ENCODE data around the gene GAPVD1.

The GAPVD1 gene

GRCh38 chr9:125321496-125321895 is 59.9 kb downstream of the GAPVD1 start:
- DNase-seq: no peak

GRCh38 chr9:125323615-125324014 is 62.0 kb downstream of the GAPVD1 start:
- no peak for DNase-seq

- peak; percentile 16 for DNase-seq
Observed at GRCh38 chr9:125325826-125326225, 64.2 kb downstream of the GAPVD1 start.

GRCh38 chr9:125329978-125330377 is 68.4 kb downstream of the GAPVD1 start:
- no peak for DNase-seq

GRCh38 chr9:125330587-125330986 is 69.0 kb downstream of the GAPVD1 start:
- no peak for DNase-seq

GRCh38 chr9:125332527-125332926 is 70.9 kb downstream of the GAPVD1 start:
- no peak for DNase-seq

GRCh38 chr9:125337236-125337635 is 75.6 kb downstream of the GAPVD1 start:
- DNase-seq: no peak

GRCh38 chr9:125338929-125339328 is 77.3 kb downstream of the GAPVD1 start:
- DNase-seq: no peak

- no peak for DNase-seq
Observed at GRCh38 chr9:125341566-125341965, 79.9 kb downstream of the GAPVD1 start.

- DNase-seq: peak; percentile 70
Observed at GRCh38 chr9:125343518-125344275, 82.1 kb downstream of the GAPVD1 start.

- DNase-seq: no peak
Observed at GRCh38 chr9:125346080-125346732, 84.6 kb downstream of the GAPVD1 start.

GRCh38 chr9:125355601-125356000 is 94.0 kb downstream of the GAPVD1 start:
- DNase-seq: no peak

GRCh38 chr9:125356032-125356431 is 94.4 kb downstream of the GAPVD1 start:
- DNase-seq: no peak

- no peak for DNase-seq
Observed at GRCh38 chr9:125359011-125359410, 97.4 kb downstream of the GAPVD1 start.

- DNase-seq: no peak
Observed at GRCh38 chr9:125360601-125361000, 99.0 kb downstream of the GAPVD1 start.

GRCh38 chr9:125361837-125362531 is 100.4 kb downstream of the GAPVD1 start:
- no peak for DNase-seq

GRCh38 chr9:125366676-125367075 is 105.0 kb downstream of the GAPVD1 start:
- no peak for DNase-seq

GRCh38 chr9:125370786-125371185 is 109.2 kb downstream of the GAPVD1 start:
- no peak for DNase-seq

GRCh38 chr9:125372441-125373226 is 111.0 kb downstream of the GAPVD1 start:
- no peak for DNase-seq

GRCh38 chr9:125374443-125375309 is 113.0 kb downstream of the GAPVD1 start:
- peak; percentile 79 for DNase-seq

GRCh38 chr9:125375820-125376219 is 114.2 kb downstream of the GAPVD1 start:
- no peak for DNase-seq

Measured in EL (cell line).